Activated CD8-positive, alpha-beta T cell treated with anti-CD3 and anti-CD28 coated beads, Interleukin-2, amount 10 ng/mL, durations not matched to agents 7 days and 5 days (primary cell): ENCODE results near the gene CLHC1. TPM values are rescaled to one million over a fixed set of nuclear protein-coding genes. Genes with fewer than 3 reads are reported as not detected.
"Not testable (repeated sequence)": the region's sequence is repeated elsewhere in the genome, so short reads cannot be mapped to it uniquely, and the experiment has no call there.

Experiments
- ATAC-seq: fragments of 150-1000 bp; cut with Tn5 transposase; one replicate; pipeline ENCODE4 v1.10.0; 2021; ENCODE audit warnings: moderate library complexity
- CTCF ChIA-PET: fragments of 350-600 bp; sonication (Branson Sonifier 250); formaldehyde crosslinking; loops from one replicate; lab custom pipeline; 2021; ENCODE audit warnings: antibody characterized with exemption; lab: Charles Lee
- POLR2A ChIA-PET: fragments of 350-600 bp; sonication (Branson Sonifier 250); formaldehyde crosslinking; loops from one replicate; lab custom pipeline; 2021; ENCODE audit warnings: antibody characterized with exemption; lab: Charles Lee
- DNase-seq: peaks from one replicate; pipeline ENCODE4 v3.0.0-alpha.2; 2020
- H3K27ac Mint-ChIP-seq: one replicate; pipeline ENCODE4 v1.8.0; 2021; ENCODE audit warnings: mild to moderate bottlenecking, mixed read lengths
- H3K27me3 Mint-ChIP-seq: one replicate; pipeline ENCODE4 v1.8.0; 2021; ENCODE audit warnings: low read depth, mixed read lengths
- H3K36me3 Mint-ChIP-seq: one replicate; pipeline ENCODE4 v1.8.0; 2021; ENCODE audit warnings: low read depth, mixed read lengths
- H3K4me1 Mint-ChIP-seq: one replicate; pipeline ENCODE4 v1.8.0; 2021; ENCODE audit warnings: low read depth, mixed read lengths
- H3K4me3 Mint-ChIP-seq: one replicate; pipeline ENCODE4 v1.8.0; 2021; ENCODE audit warnings: mild to moderate bottlenecking, mixed read lengths
- H3K9me3 Mint-ChIP-seq: one replicate; pipeline ENCODE4 v1.8.0; 2022; ENCODE audit warnings: mixed read lengths; ENCODE audit not compliant: insufficient read depth
- total RNA-seq, 2 experiments: library from RNA; stranded (reverse); gene quantifications; one replicate each; pipeline ENCODE4 v1.2.3, GENCODE V29; 2021

Gene CLHC1
- total RNA-seq, 2 experiments from 2014 or later, result 6.3 to 8.5 TPM

DNA sequence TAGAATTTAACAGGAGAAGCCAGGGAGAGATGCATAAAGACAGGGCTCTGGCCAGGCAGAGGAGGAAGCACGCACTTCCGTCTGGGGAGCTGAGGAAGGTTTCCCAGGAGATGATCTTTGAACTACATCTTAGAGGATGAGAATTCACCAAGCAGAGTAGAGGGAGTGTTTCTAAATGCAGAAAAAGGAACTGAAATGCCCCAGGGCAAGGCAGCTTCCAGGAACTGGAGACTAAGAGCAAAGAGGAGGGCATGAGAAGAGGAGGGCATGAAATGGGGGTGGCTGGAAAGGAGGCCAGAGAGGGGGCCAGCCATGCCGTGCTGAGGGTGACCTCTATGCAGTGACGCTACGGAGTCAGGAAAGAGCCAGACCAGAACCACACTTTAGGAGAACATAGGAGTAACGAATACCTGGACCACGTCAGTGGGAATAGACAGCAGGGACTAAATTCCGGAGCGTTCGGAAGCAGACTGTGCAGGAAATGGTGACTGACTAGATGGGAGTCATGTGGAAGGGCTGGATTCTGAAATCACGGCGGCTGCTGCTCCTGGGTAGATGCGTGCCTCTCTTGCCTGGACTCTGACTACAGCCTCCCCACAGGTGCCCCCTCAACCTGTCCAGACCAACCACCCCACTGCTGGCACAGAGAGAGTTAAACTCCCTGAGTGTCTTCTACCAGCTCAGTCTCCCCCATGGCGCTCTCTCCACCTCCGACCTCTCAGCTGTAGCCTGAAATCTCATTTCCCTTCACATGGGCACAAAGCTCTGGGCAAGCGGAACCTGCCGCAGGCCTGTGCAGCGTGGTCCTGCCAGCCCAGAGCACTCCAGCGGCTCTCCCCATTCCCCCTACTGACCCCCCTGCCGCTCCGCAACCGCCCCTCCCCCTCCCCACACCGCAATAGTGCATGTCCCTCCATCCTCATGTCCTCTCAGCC lies 94.8 kb downstream of the CLHC1 start:
- POLR2A ChIA-PET, result no interaction called here
- no peaks in the 10 kb centered on the region for H3K36me3 Mint-ChIP-seq
- H3K4me3 Mint-ChIP-seq, result no peak overlapping the region
- CTCF ChIA-PET, result no interaction called here
- peaks cover 27% of the 10 kb centered on the region for H3K4me1 Mint-ChIP-seq
- DNase-seq (no peak), ATAC-seq (no peak)
- H3K27ac Mint-ChIP-seq, result no peak overlapping the region
- H3K9me3 Mint-ChIP-seq, result no peaks in the 10 kb centered on the region
- H3K27me3 Mint-ChIP-seq, result no peaks in the 10 kb centered on the region

DNA sequence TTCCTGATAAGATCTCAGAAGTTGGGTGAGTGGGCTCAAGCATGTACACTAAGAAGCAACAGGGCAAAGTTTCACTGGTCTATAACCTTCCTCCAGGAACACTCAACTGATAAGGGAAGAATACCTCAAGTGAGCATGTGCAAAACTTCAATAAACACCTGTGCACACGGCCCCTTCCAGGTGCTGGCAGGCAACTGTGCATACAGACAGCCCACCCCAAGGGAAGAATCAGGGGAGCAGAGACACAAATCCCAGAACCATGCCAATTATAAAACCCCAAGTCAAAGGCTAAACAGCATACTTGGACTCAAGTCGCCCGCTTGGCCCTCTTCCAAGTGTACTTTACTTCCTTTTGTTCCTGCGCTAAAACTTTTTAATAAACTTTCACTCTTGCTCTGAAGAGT lies 96.0 kb downstream of the CLHC1 start:
- ChIA-PET CTCF (no interaction called here), POLR2A (no interaction called here)
- Mint-ChIP-seq H3K4me3 (no peak overlapping the region), H3K4me1 (peaks cover 18% of the 10 kb centered on the region), H3K9me3 (no peaks in the 10 kb centered on the region), H3K36me3 (no peaks in the 10 kb centered on the region), H3K27me3 (no peaks in the 10 kb centered on the region), H3K27ac (no peak overlapping the region)
- DNase-seq (no peak), ATAC-seq (no peak)

DNA sequence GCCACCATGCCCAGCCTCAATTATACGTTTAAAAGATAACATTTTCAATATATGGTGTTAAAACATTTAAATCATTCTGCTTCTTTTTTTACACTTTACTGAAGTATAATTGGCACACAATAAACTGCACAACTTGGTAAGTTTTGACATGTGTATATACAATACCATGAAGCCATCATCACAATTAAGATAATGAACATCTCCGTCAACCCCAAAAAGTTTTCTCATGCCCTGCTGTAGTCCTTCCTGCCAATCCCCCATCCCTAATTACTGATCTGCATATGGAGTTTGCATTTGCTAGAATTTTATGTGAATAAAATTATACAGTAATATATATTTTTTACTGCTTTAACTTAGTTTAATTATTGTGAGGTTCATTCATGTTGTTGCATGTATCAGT lies 96.6 kb downstream of the CLHC1 start:
- H3K36me3 Mint-ChIP-seq, result no peaks in the 10 kb centered on the region
- CTCF ChIA-PET, result no interaction called here
- no peak for ATAC-seq
- no peaks in the 10 kb centered on the region for H3K9me3 Mint-ChIP-seq
- H3K27ac Mint-ChIP-seq, result no peak overlapping the region
- no peak for DNase-seq
- POLR2A ChIA-PET, result no interaction called here
- H3K4me3 Mint-ChIP-seq, result no peak overlapping the region
- H3K27me3 Mint-ChIP-seq, result no peaks in the 10 kb centered on the region
- H3K4me1 Mint-ChIP-seq, result peaks cover 18% of the 10 kb centered on the region

DNA sequence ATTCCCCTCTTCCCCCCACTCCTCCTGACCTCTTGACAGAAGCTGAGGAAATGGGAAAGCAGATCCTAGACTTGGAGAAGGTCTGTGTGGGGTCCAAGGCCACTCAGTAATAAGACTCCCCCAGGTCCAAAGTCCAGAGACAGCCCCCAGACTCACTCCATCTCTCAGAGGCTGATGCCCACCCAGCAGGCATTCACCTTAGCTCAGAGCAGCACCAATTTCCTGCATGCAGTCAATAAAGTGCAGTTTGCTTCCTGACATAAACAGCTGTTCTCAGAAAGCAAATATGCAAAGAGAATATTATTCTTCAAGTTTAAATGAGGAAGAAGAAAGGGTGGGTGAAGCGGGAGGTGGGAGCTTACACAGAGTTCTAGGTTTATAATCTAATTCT lies 97.8 kb downstream of the CLHC1 start:
- ATAC-seq (peak; percentile 22), DNase-seq (no peak)
- H3K4me3 Mint-ChIP-seq, result peak overlapping the region; percentile 76
- H3K4me1 Mint-ChIP-seq, result peaks cover 18% of the 10 kb centered on the region
- ChIA-PET POLR2A (interaction anchor here (0.6 to 1.3 kb wide), 4 partner anchors 18 to 88 kb away, joined by 3 to 5 read pairs (median 4); partner anchors contain the start of gene RTN4), CTCF (interaction anchor here (0.9 kb wide), 1 partner anchor 84 kb away, joined by 3 read pairs; the partner anchor contains the start of gene RTN4)
- peak overlapping the region; percentile 92 for H3K27ac Mint-ChIP-seq
- H3K27me3 Mint-ChIP-seq, result no peaks in the 10 kb centered on the region
- H3K9me3 Mint-ChIP-seq, result no peaks in the 10 kb centered on the region
- no peaks in the 10 kb centered on the region for H3K36me3 Mint-ChIP-seq

DNA sequence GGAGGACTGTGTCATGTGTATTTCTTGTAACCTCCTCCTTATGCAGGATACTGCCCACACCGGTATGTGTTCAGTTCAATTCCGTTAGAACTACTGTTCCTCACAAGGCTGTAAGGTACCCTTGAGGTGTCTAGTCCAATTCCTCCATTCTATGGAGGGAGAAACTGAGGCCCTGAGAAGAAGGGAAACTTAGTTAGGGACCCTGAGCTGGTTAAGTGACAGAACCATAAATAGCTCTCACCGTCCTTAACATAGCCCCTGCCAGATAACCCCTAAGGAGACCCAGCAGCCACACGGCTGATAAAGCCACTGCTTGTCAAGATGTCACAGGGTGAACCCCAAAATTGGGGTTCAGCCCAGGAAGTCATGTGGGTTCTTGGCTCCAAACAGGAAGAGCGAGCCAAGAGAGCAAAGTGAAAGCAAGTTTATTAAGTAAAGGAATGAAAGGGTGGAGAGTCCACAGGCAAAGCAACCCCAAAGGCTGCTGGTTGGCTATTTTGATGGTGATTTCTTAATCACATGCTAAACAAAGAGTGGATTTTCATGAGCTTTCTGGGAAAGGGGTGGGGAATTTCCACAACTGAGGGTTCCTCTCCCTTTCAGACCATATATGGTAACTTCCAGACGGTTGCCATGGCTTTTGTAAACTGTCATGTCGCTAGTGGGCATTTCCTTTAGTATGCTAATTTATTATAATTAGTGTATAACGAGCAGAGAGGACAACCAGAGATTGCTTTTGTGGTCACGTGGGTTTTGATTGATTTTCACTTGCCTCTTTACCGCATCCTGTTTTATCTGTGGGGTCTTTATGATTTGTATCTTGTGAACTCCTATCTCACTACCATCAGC lies 98.4 kb downstream of the CLHC1 start:
- Mint-ChIP-seq H3K4me3 (peak overlapping the region; percentile 76), H3K9me3 (no peaks in the 10 kb centered on the region), H3K27ac (peak overlapping the region; percentile 92), H3K27me3 (no peaks in the 10 kb centered on the region), H3K4me1 (peaks cover 18% of the 10 kb centered on the region), H3K36me3 (no peaks in the 10 kb centered on the region)
- ChIA-PET POLR2A (interaction anchor here (0.6 to 1.3 kb wide), 4 partner anchors 18 to 87 kb away, joined by 3 to 5 read pairs (median 4); partner anchors contain the start of gene RTN4), CTCF (interaction anchor here (0.9 kb wide), 1 partner anchor 83 kb away, joined by 3 read pairs; the partner anchor contains the start of gene RTN4)
- peak; percentile 92 for ATAC-seq
- DNase-seq, result peak; percentile 71

DNA sequence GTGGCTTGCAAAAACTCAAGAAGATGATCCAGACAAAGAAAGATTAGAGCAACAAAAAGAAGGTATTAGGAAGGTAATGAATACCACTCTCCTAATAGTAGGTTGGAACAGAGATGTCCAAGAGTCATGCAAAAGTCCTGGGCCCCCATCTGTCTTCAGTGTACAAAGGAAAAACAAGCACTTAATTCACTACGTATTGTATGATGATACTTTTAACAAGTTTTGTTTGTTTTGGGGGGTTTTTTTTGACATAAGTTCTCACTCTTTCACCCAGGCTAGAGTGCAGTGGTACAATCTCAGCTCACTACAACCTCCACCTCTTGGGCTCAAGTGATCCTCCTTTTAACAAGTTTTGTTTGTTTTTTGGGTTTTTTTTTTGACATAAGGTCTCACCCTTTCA lies 101.2 kb downstream of the CLHC1 start:
- Mint-ChIP-seq H3K27me3 (no peaks in the 10 kb centered on the region), H3K9me3 (no peaks in the 10 kb centered on the region), H3K4me3 (no peak overlapping the region), H3K36me3 (no peaks in the 10 kb centered on the region), H3K27ac (no peak overlapping the region), H3K4me1 (peaks cover 18% of the 10 kb centered on the region)
- DNase-seq, result no peak
- no peak for ATAC-seq
- ChIA-PET POLR2A (interaction anchor here (0.9 kb wide), 1 partner anchor 80 kb away, joined by 3 read pairs; the partner anchor contains the start of gene RTN4), CTCF (interaction anchor here (1.4 kb wide), 1 partner anchor 38 kb away, joined by 3 read pairs; no protein-coding TSS in a partner anchor)

DNA sequence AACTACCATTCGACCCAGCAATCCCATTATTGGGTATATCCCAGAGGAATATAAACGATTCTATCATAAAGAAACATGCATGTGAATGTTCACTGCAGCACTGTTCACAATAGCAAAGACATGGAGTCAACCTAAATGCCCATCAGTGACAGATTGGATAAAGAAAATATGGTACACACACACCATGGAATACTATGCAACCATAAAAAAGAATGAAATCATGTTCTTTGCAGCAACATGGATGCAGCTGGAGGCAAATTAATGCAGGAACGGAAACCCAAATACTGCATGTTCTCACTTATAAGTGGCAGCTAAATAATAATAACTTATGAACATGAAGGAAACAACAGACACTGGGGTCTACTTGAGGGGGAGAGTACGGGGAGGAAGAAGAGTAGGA lies 105.5 kb downstream of the CLHC1 start:
- H3K27me3 Mint-ChIP-seq, CTCF ChIA-PET, DNase-seq, H3K27ac Mint-ChIP-seq, H3K4me3 Mint-ChIP-seq, H3K9me3 Mint-ChIP-seq, POLR2A ChIA-PET, ATAC-seq, H3K4me1 Mint-ChIP-seq, H3K36me3 Mint-ChIP-seq: not testable (repeated sequence)

Other genes starting within 250 kb of the CLHC1 start
- gene RTN4, start 181.8 kb downstream of the CLHC1 start, total RNA-seq, result 10 to 100 TPM; 90.3 to 93.9 TPM
- gene RPS27A, start 395 bp upstream of the CLHC1 start, total RNA-seq, result 100 to 1,000 TPM; 889 to 959 TPM
- 10 to 100 TPM; 26.1 to 28.5 TPM for gene MTIF2, start 36.9 kb upstream of the CLHC1 start, total RNA-seq
- 10 to 100 TPM; 12.0 to 12.9 TPM for gene CCDC88A, start 187.6 kb upstream of the CLHC1 start, total RNA-seq